PFSK-1 (cell line): ENCODE measurements around the gene CCDC7.

Experiments used
- FOXP2 ChIP-seq: optimal IDR thresholded peaks from 2 replicates; pipeline ENCODE3; 2011; ENCODE audit warnings: borderline replicate concordance, control low read depth, inconsistent platforms; ENCODE audit not compliant: insufficient read depth; ENCODE audit errors: extremely low read length, extremely low read depth
- POLR2AphosphoS5 ChIP-seq: IDR thresholded peaks from 2 replicates; pipeline ENCODE4 v1.6.1; 2012; ENCODE audit warnings: low read depth, mild to moderate bottlenecking, control low read depth, low read length, moderate library complexity
- SIN3A ChIP-seq: IDR thresholded peaks from 2 replicates; pipeline ENCODE4 v1.6.1; 2012; ENCODE audit warnings: mild to moderate bottlenecking, low read length, moderate library complexity, borderline replicate concordance; ENCODE audit not compliant: insufficient read depth
- TAF1 ChIP-seq: IDR thresholded peaks from 2 replicates; pipeline ENCODE4 v1.6.1; 2012; ENCODE audit warnings: low read length, control low read depth, borderline replicate concordance; ENCODE audit not compliant: insufficient read depth
- TF ChIP-seq, protein P1 (sequence below), 2 experiments: IDR thresholded peaks; 2 replicates each; pipeline versions ENCODE4 v1.6.1 to v1.8.0; 2011 to 2012; ENCODE audit warnings: low read depth in 2 of 2, low read length in 2 of 2, control low read depth in 1 of 2, inconsistent platforms in 1 of 2, mild to moderate bottlenecking in 1 of 2, moderate library complexity in 1 of 2; ENCODE audit not compliant: insufficient read depth in 1 of 2

CCDC7 gene

DNA sequence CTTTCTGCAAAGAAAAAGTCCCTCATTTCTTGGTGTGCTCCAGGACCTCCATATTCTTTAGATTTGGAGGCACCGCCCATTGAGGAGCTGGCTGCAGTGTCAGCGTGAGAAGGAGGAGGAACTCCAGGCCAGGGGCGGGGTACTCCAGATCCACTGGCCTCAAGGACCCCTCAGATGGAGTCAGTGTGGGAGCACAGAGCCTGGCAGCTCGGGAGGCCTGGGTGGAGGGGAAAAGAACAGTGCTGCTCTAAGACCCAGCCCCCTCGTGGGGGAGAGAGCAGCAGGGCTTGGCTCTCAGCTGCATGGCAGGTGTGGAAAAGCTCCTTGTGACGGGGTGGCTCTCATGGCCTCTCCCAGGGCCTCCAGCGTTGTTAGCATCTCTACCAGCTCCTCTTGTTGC is 441.5 kb downstream of the CCDC7 start:
- TF ChIP-seq SIN3A (no peak), POLR2AphosphoS5 (no peak), TAF1 (no peak), FOXP2 (no peak)
- TF ChIP-seq, protein P1, sequence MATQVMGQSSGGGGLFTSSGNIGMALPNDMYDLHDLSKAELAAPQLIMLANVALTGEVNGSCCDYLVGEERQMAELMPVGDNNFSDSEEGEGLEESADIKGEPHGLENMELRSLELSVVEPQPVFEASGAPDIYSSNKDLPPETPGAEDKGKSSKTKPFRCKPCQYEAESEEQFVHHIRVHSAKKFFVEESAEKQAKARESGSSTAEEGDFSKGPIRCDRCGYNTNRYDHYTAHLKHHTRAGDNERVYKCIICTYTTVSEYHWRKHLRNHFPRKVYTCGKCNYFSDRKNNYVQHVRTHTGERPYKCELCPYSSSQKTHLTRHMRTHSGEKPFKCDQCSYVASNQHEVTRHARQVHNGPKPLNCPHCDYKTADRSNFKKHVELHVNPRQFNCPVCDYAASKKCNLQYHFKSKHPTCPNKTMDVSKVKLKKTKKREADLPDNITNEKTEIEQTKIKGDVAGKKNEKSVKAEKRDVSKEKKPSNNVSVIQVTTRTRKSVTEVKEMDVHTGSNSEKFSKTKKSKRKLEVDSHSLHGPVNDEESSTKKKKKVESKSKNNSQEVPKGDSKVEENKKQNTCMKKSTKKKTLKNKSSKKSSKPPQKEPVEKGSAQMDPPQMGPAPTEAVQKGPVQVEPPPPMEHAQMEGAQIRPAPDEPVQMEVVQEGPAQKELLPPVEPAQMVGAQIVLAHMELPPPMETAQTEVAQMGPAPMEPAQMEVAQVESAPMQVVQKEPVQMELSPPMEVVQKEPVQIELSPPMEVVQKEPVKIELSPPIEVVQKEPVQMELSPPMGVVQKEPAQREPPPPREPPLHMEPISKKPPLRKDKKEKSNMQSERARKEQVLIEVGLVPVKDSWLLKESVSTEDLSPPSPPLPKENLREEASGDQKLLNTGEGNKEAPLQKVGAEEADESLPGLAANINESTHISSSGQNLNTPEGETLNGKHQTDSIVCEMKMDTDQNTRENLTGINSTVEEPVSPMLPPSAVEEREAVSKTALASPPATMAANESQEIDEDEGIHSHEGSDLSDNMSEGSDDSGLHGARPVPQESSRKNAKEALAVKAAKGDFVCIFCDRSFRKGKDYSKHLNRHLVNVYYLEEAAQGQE (IDR thresholded peaks at IDR 0.05; ENCODE audit: insufficient read depth in 1 of 2, low read depth in 2 of 2, low read length in 2 of 2): no peak

DNA sequence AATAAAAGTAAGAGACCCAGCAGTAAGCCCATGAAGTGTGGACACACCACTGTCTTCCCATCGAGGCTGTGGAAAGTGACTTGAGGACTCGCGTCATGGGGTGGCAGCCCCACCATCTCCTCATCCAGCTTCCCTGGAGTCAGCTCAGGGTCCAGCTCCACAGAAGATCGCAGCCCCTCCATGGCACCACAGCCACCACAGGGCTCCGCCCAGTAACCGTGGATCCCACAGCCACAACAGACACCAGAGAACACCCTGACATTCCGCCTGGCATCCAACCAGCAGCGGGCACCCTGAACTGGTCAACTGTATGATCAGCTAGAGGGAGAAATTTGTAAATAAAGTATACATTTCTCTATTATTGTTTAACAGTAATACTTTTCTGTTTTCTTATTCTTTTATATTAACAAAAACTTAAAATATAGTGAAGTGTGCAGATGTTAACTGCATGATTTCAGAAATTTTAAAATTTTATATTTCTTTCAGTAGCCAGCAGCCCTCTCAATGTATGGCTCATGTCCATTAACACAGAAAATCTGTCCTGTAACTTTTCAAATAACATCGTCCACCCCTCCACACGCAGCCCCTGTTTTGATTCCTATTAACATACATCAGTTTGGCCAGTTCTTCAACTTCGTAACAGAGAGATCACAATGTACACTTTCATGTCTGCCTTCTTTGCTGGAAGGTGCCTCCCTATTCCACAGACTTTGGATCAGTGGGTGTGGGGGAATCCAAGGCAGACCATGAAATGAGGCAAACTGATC is 442.4 kb downstream of the CCDC7 start:
- TF ChIP-seq POLR2AphosphoS5: no peak
- TF ChIP-seq, protein P1 (IDR thresholded peaks at IDR 0.05; ENCODE audit: insufficient read depth in 1 of 2, low read depth in 2 of 2, low read length in 2 of 2): no peak
- TF ChIP-seq SIN3A: no peak
- TF ChIP-seq TAF1: no peak
- no peak for TF ChIP-seq FOXP2

DNA sequence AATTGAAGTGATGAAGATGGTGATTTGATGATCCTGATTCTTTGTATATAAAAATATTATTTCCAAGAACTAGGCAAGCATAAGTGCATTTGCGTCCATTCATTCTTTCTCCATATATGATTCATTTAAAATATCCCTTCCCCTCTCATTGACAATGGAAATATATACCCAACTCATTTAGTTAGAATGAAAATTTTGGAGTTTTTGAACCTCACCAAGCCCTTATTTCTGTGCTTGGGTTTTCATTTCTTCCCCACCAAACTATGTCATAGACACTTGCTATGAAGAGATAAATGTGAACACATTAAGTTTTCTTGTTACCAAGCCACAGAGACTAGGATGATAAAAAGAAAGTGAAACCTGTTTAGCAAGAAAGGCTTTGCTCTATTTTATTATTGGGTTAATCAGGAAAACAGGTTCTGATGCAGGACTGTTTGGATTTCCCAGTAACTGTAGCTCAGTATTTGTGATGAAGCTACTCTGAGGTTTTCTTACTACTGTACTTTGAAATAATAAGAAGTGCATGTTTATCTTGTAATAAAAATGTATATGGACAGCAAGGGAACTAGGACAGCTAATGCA is 443.8 kb downstream of the CCDC7 start:
- TF ChIP-seq, protein P1 (IDR thresholded peaks at IDR 0.05; ENCODE audit: insufficient read depth in 1 of 2, low read depth in 2 of 2, low read length in 2 of 2): no peak
- no peak for TF ChIP-seq FOXP2
- no peak for TF ChIP-seq POLR2AphosphoS5
- TF ChIP-seq TAF1: no peak

DNA sequence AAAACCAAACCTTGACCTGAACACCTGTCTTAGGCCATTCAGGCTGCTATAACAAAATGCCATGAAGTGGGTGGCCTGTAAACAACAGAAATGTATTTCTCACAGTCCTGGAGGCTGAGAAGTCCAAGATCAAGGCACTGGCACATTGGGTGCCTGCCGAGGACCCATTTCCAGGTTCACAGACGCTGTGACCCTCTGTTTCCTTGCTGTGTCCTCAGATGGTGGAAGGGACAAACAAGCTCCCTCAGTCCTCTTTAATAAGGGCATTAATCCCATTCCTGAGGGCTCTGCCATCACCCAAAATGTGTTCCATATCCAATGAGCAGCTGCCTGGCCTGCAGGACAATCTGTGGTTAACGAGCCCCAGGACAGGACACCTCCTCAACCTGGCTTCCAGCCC is 444.5 kb downstream of the CCDC7 start:
- TF ChIP-seq, protein P1 (IDR thresholded peaks at IDR 0.05; ENCODE audit: insufficient read depth in 1 of 2, low read depth in 2 of 2, low read length in 2 of 2): no peak
- TF ChIP-seq SIN3A (no peak), FOXP2 (no peak), POLR2AphosphoS5 (no peak), TAF1 (no peak)
